HT-29 (cell line): ENCODE results near the gene SGCA. TPM values are rescaled to one million over a fixed set of nuclear protein-coding genes. Genes with fewer than 3 reads are reported as not detected.

ENCODE experiments used
- DNase-seq: peaks from one replicate; pipeline ENCODE4 v3.0.0-alpha.2; 2015; ENCODE audit warnings: low spot score
- total RNA-seq: library from RNA; depleted of rRNA; stranded (reverse); fragments of >200 nt; shearing (Covaris generic); gene quantifications from 2 replicates; pipeline ENCODE4 v1.2.3, GENCODE V29; 2014

The SGCA gene
- total RNA-seq, 1 experiment from 2014 or later = not detected

DNA sequence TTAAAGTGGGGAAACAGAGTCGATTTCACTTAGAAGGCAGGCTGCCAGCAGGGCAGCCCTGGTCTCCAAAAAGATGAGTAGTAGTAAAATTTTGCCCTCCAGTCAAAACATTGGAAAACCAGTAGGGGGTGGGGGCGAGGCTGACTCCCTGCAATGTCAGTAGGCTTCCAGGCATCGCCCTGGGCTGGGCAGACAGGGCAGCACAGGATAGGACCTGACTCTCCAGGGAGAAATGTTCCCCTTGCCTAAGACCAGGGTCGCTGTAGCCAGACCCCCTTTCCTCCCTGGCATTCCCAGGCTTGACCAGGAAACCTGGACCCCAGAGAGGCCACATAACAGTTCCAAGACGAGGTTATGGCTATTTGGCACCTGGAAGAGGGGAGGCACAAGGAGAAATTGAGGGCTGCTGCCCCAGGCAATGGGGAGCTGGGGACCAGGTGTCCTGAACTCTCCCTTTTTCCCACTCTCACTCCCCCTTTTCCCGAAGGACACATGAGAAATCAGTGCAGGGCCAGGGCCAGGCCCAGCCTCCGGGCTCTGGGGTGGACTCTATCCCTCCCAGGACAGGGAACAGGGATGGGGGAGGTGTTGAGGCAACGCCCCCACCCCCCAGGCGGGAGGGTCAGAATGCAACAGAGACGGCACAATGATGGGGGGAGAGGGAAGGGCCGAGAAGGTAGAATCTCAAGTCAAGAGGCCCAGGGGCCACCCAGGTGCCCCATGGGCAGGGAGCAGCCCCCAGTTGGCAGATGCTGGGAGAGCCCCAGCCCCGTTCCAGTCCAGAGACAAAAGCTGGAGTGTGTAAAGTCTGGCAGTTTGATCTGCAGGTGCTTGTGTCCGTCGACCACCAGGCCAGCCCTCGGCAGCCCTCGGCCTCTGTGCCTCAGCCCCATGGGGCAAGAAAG, 31.3 kb upstream of the SGCA start:
- DNase-seq = no peak

GRCh38 chr17:50135316-50136095, 30.3 kb upstream of the SGCA start:
- DNase-seq = no peak

DNA sequence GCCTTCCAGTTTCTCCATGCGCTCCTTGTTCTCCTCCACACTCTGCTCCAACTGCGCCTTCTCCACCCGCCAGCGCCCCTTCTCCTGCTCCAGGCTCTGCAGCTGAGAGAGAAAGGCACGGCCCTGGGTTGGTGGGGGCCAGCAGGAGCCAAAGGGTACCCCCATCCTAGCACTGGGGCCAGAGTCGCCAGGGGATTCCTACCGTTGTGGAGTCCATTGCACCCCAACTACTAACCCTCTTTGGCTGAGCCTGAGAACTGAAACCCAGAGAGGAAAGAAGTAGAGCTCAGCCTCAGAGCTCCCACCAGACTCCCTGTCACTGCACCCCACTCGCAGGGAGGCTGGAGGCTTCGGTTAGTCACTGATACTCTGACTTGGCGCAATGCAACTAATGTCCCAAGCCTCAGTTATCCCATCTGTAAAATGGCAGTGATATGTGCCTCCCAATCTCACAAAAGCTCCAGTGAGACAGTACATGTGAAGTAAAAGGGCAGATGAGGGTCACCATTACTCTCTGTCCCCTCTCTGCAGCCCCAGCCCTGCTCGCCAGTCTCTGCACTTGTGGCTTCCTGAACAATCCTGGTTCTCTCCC, 29.6 kb upstream of the SGCA start:
- DNase-seq = no peak

- no peak for DNase-seq
Observed at GRCh38 chr17:50137042-50137441, 28.8 kb upstream of the SGCA start.

GRCh38 chr17:50139185-50139783, 26.5 kb upstream of the SGCA start:
- no peak for DNase-seq

- DNase-seq = peak; percentile 79
Observed at GRCh38 chr17:50139950-50140885, 25.6 kb upstream of the SGCA start.

- no peak for DNase-seq
Observed at GRCh38 chr17:50141026-50141744, 24.6 kb upstream of the SGCA start.

DNA sequence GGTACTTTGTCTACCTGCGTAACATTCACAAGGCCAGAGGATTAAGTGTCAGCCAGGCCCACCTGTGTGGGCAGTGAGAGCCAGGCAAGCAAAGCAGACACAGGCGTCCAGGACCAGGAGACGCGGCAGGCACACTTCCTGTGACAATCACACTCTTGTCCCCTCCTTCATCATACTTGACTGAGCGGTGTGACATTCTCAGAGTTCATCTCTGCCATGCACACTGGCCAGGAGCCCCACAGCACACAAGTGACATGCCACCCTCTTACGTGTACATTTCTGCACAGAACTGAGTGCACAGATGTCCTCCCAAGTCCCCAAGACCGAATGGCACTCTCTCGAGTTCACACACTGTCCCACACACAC, 24.1 kb upstream of the SGCA start:
- DNase-seq = no peak

DNA sequence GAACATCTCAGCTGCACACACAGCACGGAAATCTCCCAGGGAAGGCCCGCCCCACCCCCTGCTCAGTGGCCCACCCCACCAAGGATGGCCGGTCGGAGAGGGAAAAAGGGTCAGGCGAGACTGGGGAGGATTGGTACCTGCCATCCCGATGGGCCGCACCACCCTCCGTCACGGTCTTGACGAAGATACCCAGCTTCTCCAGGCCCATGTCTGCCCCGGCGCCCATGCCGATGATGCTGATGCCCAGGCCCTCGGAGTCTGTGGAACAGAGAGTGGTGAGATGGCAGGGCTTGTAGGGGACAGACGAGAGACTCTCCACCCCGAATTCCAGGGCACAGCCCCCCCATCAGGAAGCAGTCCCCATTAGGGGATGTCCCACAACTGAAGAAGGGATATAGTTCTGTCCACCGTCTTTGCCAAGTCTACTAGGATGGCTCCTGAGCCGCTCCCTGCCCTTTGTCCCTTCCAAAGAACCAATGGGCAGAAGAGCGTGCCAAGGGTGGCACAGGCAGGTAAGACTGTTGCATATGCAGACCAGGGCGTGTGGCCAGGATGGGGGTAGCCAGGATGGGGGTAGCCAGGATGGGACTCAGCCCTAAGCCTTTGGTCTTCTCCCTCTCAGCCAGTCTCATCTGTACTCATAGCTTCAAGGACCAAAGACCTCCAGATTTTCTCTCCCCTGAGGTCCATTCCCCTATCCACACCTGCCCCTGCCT, 22.2 kb upstream of the SGCA start:
- DNase-seq = no peak

DNA sequence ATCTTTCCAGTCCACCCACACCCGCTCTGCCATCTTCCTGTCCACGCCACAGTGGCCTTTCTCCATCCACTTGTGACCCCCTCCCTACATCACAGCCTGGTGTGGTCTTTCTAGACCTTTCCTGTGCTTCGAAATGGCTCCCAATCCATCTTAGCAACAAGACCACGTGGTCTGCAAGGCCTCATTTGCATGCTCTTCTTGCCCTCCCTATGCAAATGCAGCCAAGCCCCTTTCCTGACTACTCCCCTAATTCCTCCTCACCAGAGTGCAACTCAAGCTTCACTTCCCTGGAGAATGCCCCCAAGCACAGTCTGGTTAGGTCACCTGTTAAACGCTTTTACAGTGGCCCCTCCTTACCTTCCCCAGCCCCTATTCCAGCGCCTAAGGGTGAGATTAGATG, 21.4 kb upstream of the SGCA start:
- DNase-seq = no peak

DNA sequence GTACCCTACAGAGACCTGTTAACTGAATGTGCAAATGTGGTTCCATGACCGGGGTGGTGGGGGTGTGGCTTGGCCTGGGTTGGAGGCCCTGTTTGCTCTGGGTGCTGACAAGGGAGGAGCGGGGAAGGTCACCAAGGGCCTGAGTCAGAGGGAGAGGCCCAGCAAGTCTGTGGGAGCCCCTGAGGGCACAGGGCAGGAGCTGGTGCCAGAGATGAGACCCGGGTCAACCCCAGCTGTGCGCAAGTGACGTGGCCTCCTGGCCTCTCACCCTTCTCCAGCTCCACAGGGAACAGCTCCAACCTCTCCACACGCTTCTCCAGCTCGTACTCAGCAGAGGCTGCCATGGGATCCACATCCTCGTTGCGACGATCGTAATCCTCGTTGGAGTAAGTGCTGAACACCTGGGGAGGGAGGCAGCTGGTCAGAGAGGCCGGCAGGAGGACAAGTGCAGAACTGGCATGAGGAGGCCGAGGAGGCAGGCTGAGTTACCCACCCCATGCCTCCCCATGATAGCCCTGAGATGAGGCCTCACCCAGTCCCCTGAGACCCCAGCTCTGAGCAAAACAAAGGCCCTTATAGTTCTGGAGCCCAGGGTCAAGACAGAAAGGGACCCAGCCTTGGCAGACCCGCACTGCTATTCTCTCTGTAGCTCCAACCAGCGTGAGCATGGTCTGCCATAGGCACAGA, 20.8 kb upstream of the SGCA start:
- DNase-seq = no peak

- DNase-seq = no peak
Observed at GRCh38 chr17:50145532-50146229, 20.1 kb upstream of the SGCA start.

DNA sequence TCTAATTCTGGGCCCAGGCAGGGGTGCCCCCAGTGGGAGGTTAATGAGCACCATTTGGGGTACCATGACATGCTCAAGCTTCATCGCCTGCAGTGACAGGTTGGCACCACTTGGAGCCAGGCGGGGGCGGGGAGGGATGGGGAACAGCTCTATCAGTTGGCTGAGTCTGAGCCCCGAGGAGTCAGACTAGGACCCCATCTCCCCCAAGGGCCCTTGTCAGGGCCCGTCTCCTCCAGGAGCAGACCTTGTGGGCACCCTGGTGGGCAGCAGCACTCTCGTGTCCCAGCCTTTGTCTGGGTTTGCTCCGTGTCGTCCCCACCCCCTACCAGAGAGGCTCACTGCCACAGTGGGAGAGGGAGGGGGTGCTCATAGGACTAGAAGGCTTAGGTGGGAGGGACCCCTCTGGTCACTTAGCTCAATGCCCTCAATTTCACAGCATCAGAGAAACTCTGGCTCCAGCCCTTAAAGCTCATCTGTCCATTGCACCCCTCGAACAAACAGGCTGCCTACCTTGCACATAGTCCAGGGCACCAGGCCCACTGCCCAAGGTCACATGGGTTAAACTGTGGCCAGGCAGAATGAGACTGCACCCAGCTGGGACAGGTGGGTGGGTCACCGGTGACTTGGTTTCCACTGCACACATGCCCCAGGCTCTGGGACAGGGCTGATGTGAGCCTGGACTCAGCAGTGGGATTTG, 19.4 kb upstream of the SGCA start:
- DNase-seq = no peak

DNA sequence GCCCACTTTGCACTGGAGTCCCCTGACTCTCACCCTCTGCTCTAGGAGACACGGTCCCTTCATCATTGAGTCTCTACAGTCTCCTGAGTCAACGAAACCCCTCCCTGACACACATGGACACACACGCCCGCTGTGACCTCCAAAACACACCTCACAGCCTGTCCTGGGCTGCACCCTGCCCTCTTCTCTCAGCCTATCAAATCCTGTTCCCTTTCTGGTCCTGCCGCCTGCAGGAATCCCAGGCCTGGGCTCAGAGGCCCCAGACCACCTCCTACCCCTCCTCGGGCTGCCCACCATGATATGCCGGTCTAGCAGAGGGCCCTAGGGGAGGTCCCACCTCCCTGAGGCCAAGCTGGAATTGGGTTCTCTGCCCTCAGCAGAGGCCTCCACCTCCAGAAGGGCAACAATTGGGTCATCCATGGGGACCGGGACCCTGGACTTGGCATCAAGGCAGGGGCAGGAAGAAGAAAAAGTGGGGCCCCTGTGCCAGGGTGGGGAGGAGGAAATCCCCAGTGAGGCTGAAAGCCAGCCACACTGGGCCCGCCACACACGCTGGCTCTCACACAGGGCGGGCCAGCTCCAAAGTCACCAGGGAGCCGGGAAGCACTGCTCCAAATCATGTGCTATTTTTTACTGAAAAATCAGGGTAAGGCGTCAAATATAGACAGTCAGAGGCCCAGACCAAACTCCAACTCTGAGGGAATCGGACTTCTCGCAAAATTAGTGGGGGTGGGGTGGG, 18.7 kb upstream of the SGCA start:
- peak; percentile 25 for DNase-seq

DNA sequence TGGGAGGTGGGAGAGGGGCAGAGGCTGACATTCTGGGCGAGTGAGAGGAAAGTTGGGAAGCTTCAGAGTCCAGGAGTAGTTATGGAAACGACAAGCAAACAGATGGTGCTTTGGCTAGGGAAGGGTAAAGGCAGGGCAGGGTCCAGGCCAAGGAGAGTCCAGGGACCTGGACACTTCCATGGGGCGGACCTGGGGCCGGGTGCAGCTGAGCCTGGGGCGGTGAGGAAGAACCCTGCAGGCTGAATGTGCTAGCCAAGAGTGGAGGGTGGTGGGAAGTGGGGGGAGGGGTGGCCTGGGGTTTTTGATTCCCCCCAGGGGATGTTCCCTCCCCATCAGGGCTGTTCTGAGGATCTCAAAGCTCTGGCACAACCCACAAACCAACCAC, 18.0 kb upstream of the SGCA start:
- DNase-seq = peak; percentile 58

DNA sequence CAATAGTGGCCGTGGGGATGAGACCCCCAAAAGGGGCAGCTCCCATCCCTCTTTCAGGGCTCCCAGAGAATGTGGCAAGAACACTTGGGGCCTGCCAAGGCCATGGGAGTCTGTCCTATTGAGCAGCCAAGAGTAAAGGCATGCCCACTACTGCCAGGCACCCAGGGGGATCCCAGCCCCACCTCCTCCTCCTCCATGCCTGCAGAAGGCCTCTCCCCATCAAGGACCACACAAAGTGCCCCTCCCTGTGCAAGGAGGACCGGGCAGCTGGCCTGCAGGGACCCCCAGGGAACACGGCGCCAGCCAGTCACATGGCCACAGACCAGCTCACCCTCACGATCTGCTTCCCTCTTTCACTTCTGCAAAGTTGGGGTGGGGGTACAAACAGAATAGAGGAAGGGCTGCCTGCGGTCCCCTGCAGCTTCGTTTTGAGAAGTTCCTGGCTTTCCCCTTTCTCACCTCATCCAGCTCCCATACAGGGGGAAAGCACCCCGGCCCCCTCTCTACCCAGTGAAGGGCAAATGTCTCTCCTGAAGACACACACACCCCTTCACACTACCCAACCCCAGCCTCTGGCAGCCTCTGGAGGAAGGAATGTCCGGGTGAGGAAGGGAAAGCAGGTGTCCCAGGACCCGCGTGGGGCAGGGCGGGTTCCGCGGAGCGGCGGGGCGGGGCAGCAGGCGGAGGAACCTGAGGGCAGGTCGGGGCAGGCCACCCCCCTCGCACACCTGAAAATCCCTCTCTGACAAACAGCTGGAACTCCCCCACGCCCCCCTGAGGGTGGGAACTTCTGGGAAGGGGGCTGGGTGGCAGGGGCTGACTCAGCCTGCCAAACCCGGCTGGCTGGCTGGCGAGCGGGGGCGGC, 17.3 kb upstream of the SGCA start:
- DNase-seq = peak; percentile 74
